HL-60 (cell line): Measurements from ENCODE around the gene KCNH2.

Experiments used
- DNase-seq, 2 experiments: peaks; one replicate each; pipeline ENCODE4 v3.0.0-alpha.2; 2010 to 2020; ENCODE audit warnings: low read depth in 1 of 2, low spot score in 1 of 2
- H3K27ac ChIP-seq: fragments of 250-450 bp; sonication (Bioruptor Pico); replicated peaks from 2 replicates; pipeline ENCODE4 v1.5.1; 2020; ENCODE audit warnings: mild to moderate bottlenecking, moderate library complexity
- H3K27me3 ChIP-seq: fragments of 250-450 bp; sonication (Bioruptor Pico); 2 replicates; pipeline ENCODE4 v1.5.1; 2021; ENCODE audit warnings: mild to moderate bottlenecking, moderate library complexity; ENCODE audit not compliant: insufficient read depth, poor library complexity, severe bottlenecking
- H3K4me3 ChIP-seq: replicated peaks from 2 replicates; pipeline ENCODE4 v1.5.1; 2011; ENCODE audit warnings: mild to moderate bottlenecking, control low read depth, low read length; ENCODE audit not compliant: insufficient read depth
- CTCF ChIP-seq: IDR thresholded peaks from one replicate; pipeline ENCODE4 v1.5.1; 2011; ENCODE audit warnings: low read length, control low read depth, inconsistent platforms; ENCODE audit not compliant: insufficient read depth
- GABPA ChIP-seq: IDR thresholded peaks from 2 replicates; pipeline ENCODE4 v1.6.1; 2012; ENCODE audit warnings: low read depth
- POLR2AphosphoS5 ChIP-seq: IDR thresholded peaks from 2 replicates; pipeline ENCODE4 v1.6.1; 2012; ENCODE audit warnings: low read depth
- REST ChIP-seq: IDR thresholded peaks from 2 replicates; pipeline ENCODE4 v1.6.1; 2012; ENCODE audit warnings: low read depth; ENCODE audit not compliant: insufficient replicate concordance
- SPI1 ChIP-seq: IDR thresholded peaks from 2 replicates; pipeline ENCODE4 v1.6.1; 2012; ENCODE audit warnings: low read depth, mild to moderate bottlenecking, borderline replicate concordance

The KCNH2 gene

GRCh38 chr7:150986556-150986955 is 8.4 kb upstream of the KCNH2 start:
- DNase-seq = no peak
- no peak for TF ChIP-seq GABPA
- TF ChIP-seq SPI1 = no peak
- TF ChIP-seq REST = no peak
- no peak for TF ChIP-seq CTCF
- no peak for TF ChIP-seq POLR2AphosphoS5
- H3K4me3 ChIP-seq = no peak overlapping the region
- no peak overlapping the region for H3K27ac ChIP-seq
- peaks cover 24% of the 10 kb centered on the region for H3K27me3 ChIP-seq

- TF ChIP-seq SPI1 (no peak), GABPA (no peak), CTCF (peak; percentile 53), POLR2AphosphoS5 (no peak), REST (peak; percentile 29)
- peaks cover 24% of the 10 kb centered on the region for H3K27me3 ChIP-seq
- peak in 1 of 2 experiments; percentile 57 for DNase-seq
- H3K27ac ChIP-seq = no peak overlapping the region
- H3K4me3 ChIP-seq = no peak overlapping the region
These were observed 8.0 kb upstream of the KCNH2 start for GRCh38 chr7:150986099-150986512.

GRCh38 chr7:150983893-150984368 is 5.8 kb upstream of the KCNH2 start:
- no peak overlapping the region for H3K27ac ChIP-seq
- no peak for DNase-seq
- no peak for TF ChIP-seq GABPA
- TF ChIP-seq CTCF = no peak
- no peak for TF ChIP-seq POLR2AphosphoS5
- no peak for TF ChIP-seq SPI1
- TF ChIP-seq REST = peak; percentile 99
- H3K27me3 ChIP-seq = peaks cover 43% of the 10 kb centered on the region
- no peak overlapping the region for H3K4me3 ChIP-seq
